GM06990 (cell line): ENCODE results near the gene KRTAP27-1.

Source experiments
- DNase-seq: peaks from one replicate; pipeline ENCODE4 v3.0.0-alpha.2; 2011; ENCODE audit not compliant: insufficient read length; ENCODE audit errors: extremely low read depth
- H3K27me3 ChIP-seq: replicated peaks from 2 replicates; pipeline ENCODE4 v1.6.0; 2011; ENCODE audit warnings: low read length; ENCODE audit not compliant: control insufficient read depth, insufficient read depth
- H3K36me3 ChIP-seq: 2 replicates; pipeline ENCODE4 v1.5.1; 2011; ENCODE audit warnings: low read length; ENCODE audit not compliant: control insufficient read depth, insufficient read depth
- H3K4me3 ChIP-seq: replicated peaks from 2 replicates; pipeline ENCODE4 v1.5.1; 2011; ENCODE audit warnings: low read depth, mild to moderate bottlenecking, control low read depth, low read length
- CTCF ChIP-seq: IDR thresholded peaks from 2 replicates; pipeline ENCODE4 v1.5.1; 2011; ENCODE audit warnings: low read length, control low read depth, mild to moderate bottlenecking, inconsistent platforms; ENCODE audit not compliant: insufficient read depth, poor library complexity, severe bottlenecking

KRTAP27-1 gene

GRCh38 chr21:30351534-30351933 is 14.0 kb upstream of the KRTAP27-1 start:
- Histone ChIP-seq H3K27me3 (no peaks in the 10 kb centered on the region), H3K36me3 (no peaks in the 10 kb centered on the region), H3K4me3 (no peak overlapping the region)
- DNase-seq = no peak
- TF ChIP-seq CTCF = no peak

- no peak for TF ChIP-seq CTCF
These were observed 12.1 kb upstream of the KRTAP27-1 start for GRCh38 chr21:30349572-30349971.

GRCh38 chr21:30348506-30348905 is 11.0 kb upstream of the KRTAP27-1 start, which contains the start of gene KRTAP23-1:
Gene KRTAP23-1, minus strand, starts transcription at chr21:30348606. Its CDS starts 0 bp downstream, at chr21:30348606.
- no peak for DNase-seq
- H3K27me3 ChIP-seq = no peaks in the 10 kb centered on the region
- no peak within 1 kb of the TSS for H3K4me3 ChIP-seq
- H3K36me3 ChIP-seq = no peaks in the 10 kb centered on the region
- TF ChIP-seq CTCF = no peak

More at GRCh38 chr21:30349572-30349971, 12.1 kb upstream of the KRTAP27-1 start:
- Histone ChIP-seq H3K36me3 (no peaks in the 10 kb centered on the region), H3K4me3 (no peak overlapping the region), H3K27me3 (no peaks in the 10 kb centered on the region)
- no peak for DNase-seq

- no peak overlapping the region for H3K4me3 ChIP-seq
- no peaks in the 10 kb centered on the region for H3K27me3 ChIP-seq
- no peak for TF ChIP-seq CTCF
- H3K36me3 ChIP-seq = no peaks in the 10 kb centered on the region
- DNase-seq = no peak
These were observed 7.5 kb upstream of the KRTAP27-1 start for GRCh38 chr21:30345014-30345413.

- Histone ChIP-seq H3K4me3 (no peak overlapping the region), H3K36me3 (no peaks in the 10 kb centered on the region), H3K27me3 (no peaks in the 10 kb centered on the region)
- no peak for DNase-seq
- TF ChIP-seq CTCF = peak; percentile 61
These were observed 3.5 kb upstream of the KRTAP27-1 start for GRCh38 chr21:30340714-30341573.
